WI38 (cell line): ENCODE results near the gene ABHD12B.

ENCODE experiments used
- H3K4me3 ChIP-seq: 2 replicates; pipeline ENCODE4 v1.5.1; 2011; ENCODE audit warnings: low read depth, mild to moderate bottlenecking, control low read depth, low read length
- TF ChIP-seq, protein P1 (sequence below): IDR thresholded peaks from 2 replicates; pipeline ENCODE4 v1.5.1; 2012; ENCODE audit warnings: low read depth, mild to moderate bottlenecking, control low read depth, low read length

The ABHD12B gene

DNA sequence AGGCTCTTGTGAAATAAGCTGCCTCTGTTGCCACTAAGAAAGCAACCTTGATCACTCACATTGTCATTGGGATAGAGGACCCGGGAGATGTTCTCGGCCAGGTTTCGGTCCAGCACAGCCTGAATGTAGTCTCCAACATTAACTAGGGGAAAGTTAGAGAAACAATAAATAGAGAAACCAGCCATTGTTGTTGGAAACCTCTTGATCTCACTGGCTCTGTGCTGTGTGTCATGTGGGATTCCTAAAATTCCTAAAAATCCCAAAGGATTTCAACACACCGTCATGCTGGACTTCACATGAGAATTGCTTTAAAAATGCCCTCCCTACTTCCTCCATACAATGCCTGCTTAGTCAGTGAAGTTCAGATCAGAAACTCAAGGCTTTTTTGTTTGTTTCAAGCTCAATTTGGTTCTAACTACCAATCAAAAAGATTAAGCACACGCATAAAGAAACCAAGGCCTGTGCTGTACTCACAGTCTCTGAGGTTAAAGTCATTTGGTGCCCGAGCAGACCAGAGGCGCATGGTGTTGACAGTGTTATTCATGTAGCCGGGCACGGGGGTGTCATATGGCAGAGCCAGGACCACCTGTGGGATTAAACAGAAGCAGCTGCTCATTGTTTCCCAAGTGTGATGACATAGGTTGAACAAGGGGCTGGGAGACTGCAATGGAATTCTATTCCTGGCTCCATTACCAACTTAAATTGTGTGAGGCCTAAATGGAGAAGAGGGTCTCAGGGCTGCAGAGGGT, 48.8 kb downstream of the ABHD12B start:
- H3K4me3 ChIP-seq: no peak overlapping the region
- TF ChIP-seq, protein P1, sequence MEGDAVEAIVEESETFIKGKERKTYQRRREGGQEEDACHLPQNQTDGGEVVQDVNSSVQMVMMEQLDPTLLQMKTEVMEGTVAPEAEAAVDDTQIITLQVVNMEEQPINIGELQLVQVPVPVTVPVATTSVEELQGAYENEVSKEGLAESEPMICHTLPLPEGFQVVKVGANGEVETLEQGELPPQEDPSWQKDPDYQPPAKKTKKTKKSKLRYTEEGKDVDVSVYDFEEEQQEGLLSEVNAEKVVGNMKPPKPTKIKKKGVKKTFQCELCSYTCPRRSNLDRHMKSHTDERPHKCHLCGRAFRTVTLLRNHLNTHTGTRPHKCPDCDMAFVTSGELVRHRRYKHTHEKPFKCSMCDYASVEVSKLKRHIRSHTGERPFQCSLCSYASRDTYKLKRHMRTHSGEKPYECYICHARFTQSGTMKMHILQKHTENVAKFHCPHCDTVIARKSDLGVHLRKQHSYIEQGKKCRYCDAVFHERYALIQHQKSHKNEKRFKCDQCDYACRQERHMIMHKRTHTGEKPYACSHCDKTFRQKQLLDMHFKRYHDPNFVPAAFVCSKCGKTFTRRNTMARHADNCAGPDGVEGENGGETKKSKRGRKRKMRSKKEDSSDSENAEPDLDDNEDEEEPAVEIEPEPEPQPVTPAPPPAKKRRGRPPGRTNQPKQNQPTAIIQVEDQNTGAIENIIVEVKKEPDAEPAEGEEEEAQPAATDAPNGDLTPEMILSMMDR: no peak

DNA sequence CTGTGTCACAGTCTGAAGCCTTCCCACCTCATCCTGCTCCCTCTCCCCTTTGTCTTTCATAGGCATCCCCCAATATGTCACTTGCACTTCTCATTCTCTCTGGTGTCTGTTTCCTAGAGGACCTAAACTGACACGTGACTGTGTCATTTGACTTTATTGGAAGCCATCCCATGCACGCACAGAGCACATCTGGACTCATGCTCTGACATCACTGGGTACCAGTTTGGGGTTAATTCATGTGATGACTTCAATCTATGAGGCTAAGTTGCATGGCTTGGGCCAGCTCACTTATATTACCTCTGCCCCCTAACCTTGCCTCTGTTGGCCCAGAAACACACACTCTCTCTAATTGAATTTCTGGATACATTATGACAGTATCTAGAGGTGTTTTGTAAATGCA, 51.0 kb downstream of the ABHD12B start:
- TF ChIP-seq, protein P1: no peak

DNA sequence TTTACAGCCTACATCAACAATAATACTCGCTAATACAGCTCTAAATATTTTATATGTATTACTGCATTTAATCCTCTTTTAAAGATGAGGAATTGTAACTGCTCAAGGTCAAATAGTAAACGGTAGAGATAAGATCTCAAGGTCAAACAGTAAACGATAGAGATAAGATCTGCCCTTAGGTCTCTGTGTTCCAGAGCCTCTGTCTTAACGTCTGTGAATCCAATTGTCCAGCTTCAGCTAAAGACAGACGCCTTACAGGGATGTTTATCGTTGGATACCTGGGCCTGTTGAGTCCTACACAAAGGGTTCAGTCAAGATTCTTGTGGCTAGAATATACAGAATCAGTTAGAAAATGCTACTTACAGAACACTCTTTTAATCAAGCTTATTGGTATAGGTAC, 52.4 kb downstream of the ABHD12B start:
- TF ChIP-seq, protein P1: no peak
- no peak overlapping the region for H3K4me3 ChIP-seq

More for the DNA sequence above, 51.0 kb downstream of the ABHD12B start:
- no peak overlapping the region for H3K4me3 ChIP-seq

DNA sequence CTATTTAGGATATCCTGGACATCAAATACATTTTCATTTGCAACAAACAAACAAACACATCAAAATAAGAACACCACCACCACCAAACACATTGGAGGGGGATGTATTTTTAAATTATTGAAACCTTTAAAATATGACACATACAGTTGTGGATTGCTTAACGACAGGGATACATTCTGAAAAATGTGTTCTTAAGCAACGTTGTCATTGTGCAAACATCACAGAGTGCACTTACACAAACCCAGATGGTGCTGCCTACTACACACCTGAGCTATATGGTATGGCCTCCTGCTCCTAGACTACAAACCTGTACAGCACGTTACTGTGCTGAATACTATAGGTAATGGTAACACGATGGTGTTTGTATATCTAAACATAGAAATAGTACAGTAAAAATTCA, 53.0 kb downstream of the ABHD12B start:
- TF ChIP-seq, protein P1: no peak

DNA sequence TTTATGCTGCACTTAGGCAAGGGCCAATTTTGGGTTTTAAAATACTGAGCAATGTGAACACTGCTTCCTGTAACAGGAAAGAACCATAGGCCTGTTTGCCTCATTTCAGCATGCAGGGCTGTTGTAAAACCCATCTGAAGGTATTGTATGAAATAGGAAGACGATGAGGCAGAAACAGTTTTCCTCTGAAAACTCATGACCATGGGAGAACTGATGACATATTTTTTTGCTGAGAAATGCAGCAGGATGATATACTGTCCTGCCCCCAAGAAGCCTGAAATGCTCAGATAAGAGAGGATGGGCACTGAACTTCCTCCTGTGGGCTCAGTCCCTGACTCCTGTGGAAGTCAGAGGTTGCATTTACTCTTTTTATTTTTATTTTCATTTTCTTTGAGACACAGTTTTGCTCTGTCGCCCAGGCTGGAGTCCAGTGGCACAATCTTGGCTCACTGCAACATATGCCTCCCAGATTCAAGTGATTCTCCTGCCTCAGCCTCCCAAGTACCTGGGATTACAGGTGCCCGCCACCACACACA, 55.1 kb downstream of the ABHD12B start:
- TF ChIP-seq, protein P1: no peak
- no peak overlapping the region for H3K4me3 ChIP-seq

More for the DNA sequence above, 53.0 kb downstream of the ABHD12B start:
- H3K4me3 ChIP-seq: no peak overlapping the region

DNA sequence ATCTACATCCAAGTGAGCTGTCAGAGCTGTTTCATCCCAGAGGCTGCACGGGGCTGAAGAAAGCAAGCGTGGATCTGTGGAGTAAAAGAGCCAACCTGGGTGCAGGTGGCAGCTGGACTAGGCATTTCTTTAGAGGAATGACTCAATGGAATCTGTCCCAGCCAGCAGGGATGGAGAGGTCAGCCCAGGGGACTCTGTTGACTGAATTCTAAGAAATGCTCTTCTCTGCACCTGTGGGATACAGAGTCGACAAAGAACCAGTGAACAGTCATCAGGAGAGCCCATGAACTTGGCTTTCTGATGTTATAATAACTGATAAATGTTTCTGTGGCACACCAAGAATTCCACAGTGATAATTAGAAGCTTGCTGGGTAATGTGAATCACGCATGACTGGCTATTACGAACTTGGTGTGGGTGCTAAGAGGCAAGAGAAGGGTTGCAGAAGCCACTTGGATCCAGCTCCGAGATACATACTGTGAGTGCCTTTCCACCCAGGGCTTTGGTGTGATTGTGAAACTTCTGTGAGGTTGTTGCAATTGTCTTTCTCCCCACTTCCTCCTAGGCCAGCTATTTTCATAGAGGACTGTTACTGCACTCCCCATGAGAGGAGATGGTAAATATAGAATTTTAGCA, 56.3 kb downstream of the ABHD12B start:
- TF ChIP-seq, protein P1: no peak
- H3K4me3 ChIP-seq: no peak overlapping the region

DNA sequence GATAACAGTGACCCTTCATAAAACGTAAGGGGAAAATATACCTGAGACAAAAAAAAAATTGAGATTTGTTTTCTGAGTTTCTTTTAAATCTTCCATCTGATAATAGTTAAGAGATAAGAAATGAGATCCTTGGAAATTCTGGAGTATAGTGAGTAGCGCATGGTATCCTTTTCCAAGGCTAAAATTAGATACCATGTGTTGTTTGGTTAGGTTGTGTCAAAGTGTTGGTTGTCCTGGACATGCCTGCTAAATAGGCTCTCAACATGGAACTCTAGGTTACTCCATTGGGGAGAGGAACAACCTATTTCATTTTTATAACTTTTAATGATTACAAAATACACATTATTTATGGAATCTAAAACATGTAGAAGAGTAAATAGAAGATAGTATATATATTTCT, 57.7 kb downstream of the ABHD12B start:
- H3K4me3 ChIP-seq: no peak overlapping the region
- TF ChIP-seq, protein P1: no peak
